Esophagus squamous epithelium (tissue), 5 donors: ENCODE measurements around the gene C16orf54. TPM values are rescaled to one million over a fixed set of nuclear protein-coding genes. Genes with fewer than 3 reads are reported as not detected.

ENCODE experiments used
- DNase-seq: peaks from one replicate; lab custom pipeline; 2025; lab: John Stamatoyannopoulos, UW
- H3K27ac ChIP-seq, 4 donors: fragments of 200-600 bp; sonication (generic); one replicate each; pipeline ENCODE4 v1.5.1; 2016 to 2019; ENCODE audit warnings: mild to moderate bottlenecking in 1 of 4
- H3K27me3 ChIP-seq, 4 donors: fragments of 200-600 bp; sonication (generic); 1 replicate in 3 of 4; 2 replicates in 1 of 4; pipeline versions ENCODE4 v1.5.1 to v1.6.0; 2017 to 2021; ENCODE audit warnings: antibody characterized with exemption in 1 of 4
- H3K36me3 ChIP-seq, 3 donors: fragments of 200-600 bp; sonication (generic); one replicate each; pipeline ENCODE4 v1.5.1; 2016 to 2019
- H3K4me1 ChIP-seq, 3 donors: fragments of 200-600 bp; sonication (generic); one replicate each; pipeline ENCODE4 v1.5.1; 2017 to 2019
- H3K4me3 ChIP-seq, 4 donors: fragments of 200-600 bp; sonication (generic); 1 replicate in 3 of 4; 2 replicates in 1 of 4; pipeline ENCODE4 v1.5.1; 2016 to 2019; ENCODE audit warnings: mild to moderate bottlenecking in 2 of 4, moderate library complexity in 1 of 4
- H3K9me3 ChIP-seq, 3 donors: fragments of 200-600 bp; sonication (generic); one replicate each; pipeline ENCODE4 v1.5.1; 2016 to 2019
- POLR2A ChIP-seq, 4 donors: fragments of 450-650 bp; IDR thresholded peaks; one replicate each; pipeline ENCODE4 v1.6.1; 2017; ENCODE audit warnings: antibody characterized with exemption in 4 of 4, mild to moderate bottlenecking in 4 of 4, moderate library complexity in 3 of 4
- WGBS, 2 donors: methylation state at CpG; one replicate each; pipeline ENCODE4 v1.1.5; 2018; 5-methylcytosine and 5-hydroxymethylcytosine counted together
- intact Hi-C: fragments of 100-400 bp; cut with DNase I; formaldehyde crosslinking; loops from one replicate; pipeline ENCODE4 v1.15.0; 2022
- total RNA-seq, 4 donors: library from RNA; depleted of rRNA; stranded (reverse); fragments of >200 nt; gene quantifications; one replicate each; pipeline ENCODE4 v1.1.0, GENCODE V29; 2016
- TF ChIP-seq, protein P1 (sequence below), 6 experiments: fragments of 450-650 bp in 4 of 6; fragments of 200-600 bp in 2 of 6; sonication (generic) in 2 of 6; IDR thresholded peaks; one replicate each; pipeline ENCODE4 v1.5.1; 2016 to 2019; ENCODE audit warnings: antibody characterized with exemption in 6 of 6, mild to moderate bottlenecking in 4 of 6, moderate library complexity in 4 of 6
- donor health status: DM: yes; HTN: yes; CAD: no.

C16orf54 gene
- total RNA-seq, 4 donors from 2014 or later: 0.13 to 3.4 (median 1.6) TPM

DNA sequence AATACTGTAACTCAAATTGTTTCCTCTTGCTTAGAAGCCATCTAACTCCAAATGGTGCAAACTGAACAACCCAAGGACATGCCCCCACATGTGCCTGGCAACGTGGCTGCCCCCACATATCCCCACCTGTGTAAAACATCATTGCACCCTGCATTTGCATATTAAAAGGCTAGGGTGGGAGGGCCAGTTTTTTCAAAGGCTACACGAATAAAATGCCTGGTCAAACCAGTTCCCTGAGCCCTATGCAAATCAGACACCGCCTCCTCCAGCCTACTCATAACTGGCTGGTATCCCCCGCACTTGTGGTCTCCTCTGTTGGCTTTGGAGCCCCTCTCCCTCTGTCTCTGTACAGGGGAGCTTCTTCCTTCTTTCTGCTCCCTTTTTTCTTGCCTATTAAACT, 26.7 kb downstream of the C16orf54 start:
- no peak overlapping the region for H3K4me3 ChIP-seq
- no peaks in the 10 kb centered on the region for H3K27me3 ChIP-seq
- H3K4me1 ChIP-seq: peaks cover 0 to 13% (median 0%) of the 10 kb centered on the region in 3 donors
- 15 to 30% methylated on average over 4 of the region's 4 CpGs for WGBS, 2 donors
- DNase-seq: no peak
- H3K9me3 ChIP-seq: no peaks in the 10 kb centered on the region
- TF ChIP-seq, protein P1, sequence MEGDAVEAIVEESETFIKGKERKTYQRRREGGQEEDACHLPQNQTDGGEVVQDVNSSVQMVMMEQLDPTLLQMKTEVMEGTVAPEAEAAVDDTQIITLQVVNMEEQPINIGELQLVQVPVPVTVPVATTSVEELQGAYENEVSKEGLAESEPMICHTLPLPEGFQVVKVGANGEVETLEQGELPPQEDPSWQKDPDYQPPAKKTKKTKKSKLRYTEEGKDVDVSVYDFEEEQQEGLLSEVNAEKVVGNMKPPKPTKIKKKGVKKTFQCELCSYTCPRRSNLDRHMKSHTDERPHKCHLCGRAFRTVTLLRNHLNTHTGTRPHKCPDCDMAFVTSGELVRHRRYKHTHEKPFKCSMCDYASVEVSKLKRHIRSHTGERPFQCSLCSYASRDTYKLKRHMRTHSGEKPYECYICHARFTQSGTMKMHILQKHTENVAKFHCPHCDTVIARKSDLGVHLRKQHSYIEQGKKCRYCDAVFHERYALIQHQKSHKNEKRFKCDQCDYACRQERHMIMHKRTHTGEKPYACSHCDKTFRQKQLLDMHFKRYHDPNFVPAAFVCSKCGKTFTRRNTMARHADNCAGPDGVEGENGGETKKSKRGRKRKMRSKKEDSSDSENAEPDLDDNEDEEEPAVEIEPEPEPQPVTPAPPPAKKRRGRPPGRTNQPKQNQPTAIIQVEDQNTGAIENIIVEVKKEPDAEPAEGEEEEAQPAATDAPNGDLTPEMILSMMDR (IDR thresholded peaks at IDR 0.05): no peak
- no peak for TF ChIP-seq POLR2A (IDR thresholded peaks at IDR 0.05)
- intact Hi-C loops: loop anchor here (5.0 kb wide), 1 partner anchor 63 kb away; no protein-coding TSS in a partner anchor
- no peaks in the 10 kb centered on the region for H3K36me3 ChIP-seq
- H3K27ac ChIP-seq: no peak overlapping the region

DNA sequence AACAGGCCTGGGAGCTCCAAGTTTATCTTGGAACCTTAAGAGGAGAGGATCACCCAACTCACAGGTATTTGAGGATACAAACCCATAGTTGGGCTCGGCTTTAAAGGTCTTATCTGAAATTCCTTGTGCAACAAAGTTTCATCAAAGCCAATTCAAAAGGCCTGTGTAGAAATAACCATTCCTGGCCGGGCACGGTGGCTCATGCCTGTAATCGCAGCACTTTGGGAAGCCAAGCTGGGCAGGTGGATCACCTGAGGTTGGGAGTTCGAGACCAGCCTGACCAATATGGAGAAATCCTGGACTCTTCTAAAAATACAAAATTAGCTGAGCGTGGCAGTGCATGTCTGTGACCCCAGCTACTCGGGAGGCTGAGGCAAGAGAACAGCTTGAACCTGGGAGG, 28.7 kb downstream of the C16orf54 start:
- Histone ChIP-seq H3K4me3 (no peak overlapping the region), H3K27ac (no peak overlapping the region), H3K4me1 (peaks cover 0 to 13% (median 0%) of the 10 kb centered on the region in 3 donors), H3K27me3 (no peaks in the 10 kb centered on the region), H3K9me3 (no peaks in the 10 kb centered on the region), H3K36me3 (no peaks in the 10 kb centered on the region)
- WGBS, 2 donors: 81 to 87% methylated on average over 2 to 5 of the region's 7 CpGs
- DNase-seq: no peak
- intact Hi-C loops: loop anchor here (5.0 kb wide), 1 partner anchor 65 kb away; no protein-coding TSS in a partner anchor
- TF ChIP-seq POLR2A (IDR thresholded peaks at IDR 0.05): no peak
- TF ChIP-seq, protein P1 (IDR thresholded peaks at IDR 0.05): no peak

DNA sequence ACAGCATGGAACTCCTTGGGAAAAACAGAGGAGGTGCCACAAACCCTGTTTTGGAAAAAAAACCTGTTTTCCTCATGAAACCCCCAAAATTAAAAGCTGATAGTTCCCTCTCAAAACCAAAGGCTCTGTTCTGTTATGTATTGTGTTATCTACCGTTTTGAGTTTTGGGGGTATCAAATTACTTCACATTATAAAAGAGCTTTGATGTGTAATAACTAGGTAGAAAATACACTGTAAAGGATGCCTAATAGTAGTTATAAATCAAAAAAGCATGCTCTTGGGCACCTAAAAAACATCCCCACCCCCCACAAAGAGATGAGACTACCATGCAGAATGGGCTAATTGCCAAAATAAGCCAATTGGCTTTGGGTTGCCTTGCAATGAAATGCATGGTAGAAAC, 30.8 kb downstream of the C16orf54 start:
- Histone ChIP-seq H3K4me1 (peaks cover 0 to 17% (median 0%) of the 10 kb centered on the region in 3 donors), H3K9me3 (no peaks in the 10 kb centered on the region), H3K4me3 (no peak overlapping the region), H3K27me3 (no peaks in the 10 kb centered on the region), H3K36me3 (no peaks in the 10 kb centered on the region), H3K27ac (no peak overlapping the region)
- TF ChIP-seq, protein P1 (IDR thresholded peaks at IDR 0.05): no peak
- DNase-seq: no peak
- intact Hi-C loops: loop anchor here (5.0 kb wide), 1 partner anchor 67 kb away; no protein-coding TSS in a partner anchor
- 25 to 31% methylated on average over 1 of the region's 1 CpG for WGBS, 2 donors

DNA sequence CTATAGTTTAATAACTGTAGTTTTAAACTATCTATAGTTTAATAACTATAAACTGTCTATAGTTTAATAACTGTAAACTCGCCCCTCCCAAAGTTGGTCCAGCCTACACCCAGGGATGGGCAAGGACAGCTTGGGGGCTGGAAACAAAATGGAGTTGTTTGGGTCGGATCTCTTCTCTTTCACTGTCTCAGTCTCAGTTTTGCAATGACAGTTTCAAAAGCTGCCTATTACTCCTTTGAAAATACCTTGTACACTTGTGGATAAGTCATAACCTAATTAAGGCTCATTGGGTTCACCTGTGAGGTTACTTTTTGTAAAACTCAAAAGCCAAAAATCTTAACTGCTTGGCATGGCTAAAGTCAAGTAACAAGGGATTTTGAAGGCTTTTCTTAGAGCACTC, 31.4 kb downstream of the C16orf54 start:
- H3K4me3 ChIP-seq: no peak overlapping the region
- H3K27ac ChIP-seq: no peak overlapping the region
- H3K9me3 ChIP-seq: no peaks in the 10 kb centered on the region
- no peaks in the 10 kb centered on the region for H3K27me3 ChIP-seq
- H3K36me3 ChIP-seq: no peaks in the 10 kb centered on the region
- 54 to 84% methylated on average over 2 of the region's 2 CpGs for WGBS, 2 donors
- DNase-seq: no peak
- H3K4me1 ChIP-seq: peaks cover 0 to 14% (median 0%) of the 10 kb centered on the region in 3 donors
- intact Hi-C loops: no loop called here
- TF ChIP-seq, protein P1 (IDR thresholded peaks at IDR 0.05): no peak
- TF ChIP-seq POLR2A (IDR thresholded peaks at IDR 0.05): no peak

DNA sequence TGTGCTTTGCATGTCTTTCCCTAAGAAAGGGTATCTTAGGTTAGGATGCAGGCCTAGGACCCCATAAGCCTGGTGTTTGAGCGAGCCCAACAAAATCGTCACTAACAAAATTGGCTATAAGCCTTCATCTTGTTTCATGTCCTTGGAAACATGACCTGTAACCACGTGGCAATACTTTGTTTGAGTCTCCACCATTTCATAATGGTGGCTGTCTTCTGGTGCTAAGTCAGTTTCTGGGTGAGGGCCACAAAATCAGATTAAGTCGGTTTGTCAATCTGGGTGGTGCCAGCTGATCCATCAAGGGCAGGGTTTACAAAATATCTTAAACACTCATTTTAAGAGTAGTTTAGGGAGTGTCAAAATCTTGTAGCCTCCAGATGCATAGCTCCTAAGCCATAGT, 33.0 kb downstream of the C16orf54 start:
- Histone ChIP-seq H3K4me1 (peaks cover 0 to 3% (median 0%) of the 10 kb centered on the region in 3 donors), H3K27me3 (no peaks in the 10 kb centered on the region), H3K27ac (no peak overlapping the region), H3K36me3 (no peaks in the 10 kb centered on the region), H3K9me3 (no peaks in the 10 kb centered on the region), H3K4me3 (no peak overlapping the region)
- WGBS, 2 donors: 58 to 61% methylated on average over 4 of the region's 4 CpGs
- no peak for TF ChIP-seq POLR2A (IDR thresholded peaks at IDR 0.05)
- TF ChIP-seq, protein P1 (IDR thresholded peaks at IDR 0.05): no peak
- intact Hi-C loops: no loop called here
- no peak for DNase-seq
